H54 (cell line): ENCODE results near the gene KCNH5.

Experiments used
- DNase-seq: peaks from one replicate; pipeline ENCODE4 v3.0.0; 2011; ENCODE audit warnings: low spot score, mixed read lengths; ENCODE audit not compliant: insufficient read length
- FAIRE-seq: peaks from 3 replicates; lab custom pipeline; 2011; peaks lifted over from hg19 to GRCh38; lab: Jason Lieb, UNC
- POLR2A ChIP-seq: IDR thresholded peaks from 2 replicates; pipeline ENCODE4 v1.6.1; 2011; ENCODE audit warnings: low read depth, mild to moderate bottlenecking, low read length

Gene KCNH5

GRCh38 chr14:62947301-62947700 is 98.0 kb downstream of the KCNH5 start:
- no peak for TF ChIP-seq POLR2A
- FAIRE-seq, result no peak
- DNase-seq, result no peak

GRCh38 chr14:62946221-62946620 is 99.0 kb downstream of the KCNH5 start:
- DNase-seq, result no peak
- no peak for FAIRE-seq
- no peak for TF ChIP-seq POLR2A

GRCh38 chr14:62943202-62943601 is 102.1 kb downstream of the KCNH5 start:
- DNase-seq (no peak), FAIRE-seq (no peak)
- no peak for TF ChIP-seq POLR2A

- FAIRE-seq, result no peak
- no peak for DNase-seq
- TF ChIP-seq POLR2A, result no peak
These were observed 105.3 kb downstream of the KCNH5 start for GRCh38 chr14:62939970-62940369.

GRCh38 chr14:62938778-62939177 is 106.5 kb downstream of the KCNH5 start:
- no peak for DNase-seq
- TF ChIP-seq POLR2A, result no peak
- no peak for FAIRE-seq

GRCh38 chr14:62934439-62934838 is 110.8 kb downstream of the KCNH5 start:
- no peak for DNase-seq
- no peak for FAIRE-seq
- TF ChIP-seq POLR2A, result no peak

- FAIRE-seq, result no peak
- no peak for TF ChIP-seq POLR2A
- DNase-seq, result no peak
These were observed 123.8 kb downstream of the KCNH5 start for GRCh38 chr14:62921466-62921865.

- FAIRE-seq, result no peak
- DNase-seq, result no peak
- TF ChIP-seq POLR2A, result no peak
These were observed 128.7 kb downstream of the KCNH5 start for GRCh38 chr14:62916551-62916950.

GRCh38 chr14:62914873-62915272 is 130.4 kb downstream of the KCNH5 start:
- no peak for DNase-seq
- no peak for TF ChIP-seq POLR2A
- FAIRE-seq, result no peak

- FAIRE-seq (no peak), DNase-seq (no peak)
- TF ChIP-seq POLR2A, result no peak
These were observed 131.2 kb downstream of the KCNH5 start for GRCh38 chr14:62914025-62914424.

- no peak for TF ChIP-seq POLR2A
- no peak for FAIRE-seq
- DNase-seq, result no peak
These were observed 136.8 kb downstream of the KCNH5 start for GRCh38 chr14:62908506-62908905.

- DNase-seq (no peak), FAIRE-seq (no peak)
- no peak for TF ChIP-seq POLR2A
These were observed 139.7 kb downstream of the KCNH5 start for GRCh38 chr14:62905566-62905965.

GRCh38 chr14:62897771-62898170 is 147.5 kb downstream of the KCNH5 start:
- no peak for DNase-seq
- FAIRE-seq, result no peak
- no peak for TF ChIP-seq POLR2A

- no peak for FAIRE-seq
- no peak for TF ChIP-seq POLR2A
- no peak for DNase-seq
These were observed 148.3 kb downstream of the KCNH5 start for GRCh38 chr14:62896932-62897456.

GRCh38 chr14:62894736-62895135 is 150.5 kb downstream of the KCNH5 start:
- DNase-seq, result no peak
- FAIRE-seq, result no peak
- no peak for TF ChIP-seq POLR2A

- FAIRE-seq, result no peak
- no peak for DNase-seq
- no peak for TF ChIP-seq POLR2A
These were observed 155.9 kb downstream of the KCNH5 start for GRCh38 chr14:62889364-62889763.
